GM19043 (cell line): ENCODE results near the gene GRIK2.
"Not testable (repeated sequence)": the region's sequence is repeated elsewhere in the genome, so short reads cannot be mapped to it uniquely, and the experiment has no call there.

ENCODE experiments used
- ATAC-seq: cut with Tn5 transposase; IDR thresholded peaks from one replicate; pipeline ENCODE4 v1.9.1; 2021; ENCODE audit warnings: low read depth; ENCODE audit not compliant: unreplicated experiment

Gene GRIK2

DNA sequence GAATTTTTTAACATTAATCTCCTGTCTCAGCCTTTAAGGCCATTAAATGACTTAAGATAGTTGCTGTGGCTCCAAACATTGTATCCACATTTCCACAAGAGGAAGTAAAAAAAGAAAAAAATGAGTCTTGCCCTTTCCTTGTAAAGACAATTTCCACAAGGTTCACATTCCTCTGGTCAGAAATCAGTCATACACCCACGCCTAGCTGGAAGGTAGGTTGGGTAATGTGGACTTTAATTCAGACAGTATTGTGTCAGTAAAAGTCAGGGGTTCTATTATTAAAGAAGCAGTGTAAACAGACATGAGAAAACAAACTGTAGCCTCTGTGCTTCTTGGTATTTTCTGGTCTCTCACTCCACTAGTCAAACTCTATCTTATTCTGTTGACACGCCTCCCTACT lies 682.0 kb downstream of the GRIK2 start:
- no peak for ATAC-seq

- no peak for ATAC-seq
These were observed 691.7 kb downstream of the GRIK2 start for GRCh38 chr6:102085257-102085656.

GRCh38 chr6:102088160-102088559 lies 694.7 kb downstream of the GRIK2 start:
- not testable (repeated sequence) for ATAC-seq

- ATAC-seq: no peak
These were observed 720.9 kb downstream of the GRIK2 start for GRCh38 chr6:102114402-102114801.

DNA sequence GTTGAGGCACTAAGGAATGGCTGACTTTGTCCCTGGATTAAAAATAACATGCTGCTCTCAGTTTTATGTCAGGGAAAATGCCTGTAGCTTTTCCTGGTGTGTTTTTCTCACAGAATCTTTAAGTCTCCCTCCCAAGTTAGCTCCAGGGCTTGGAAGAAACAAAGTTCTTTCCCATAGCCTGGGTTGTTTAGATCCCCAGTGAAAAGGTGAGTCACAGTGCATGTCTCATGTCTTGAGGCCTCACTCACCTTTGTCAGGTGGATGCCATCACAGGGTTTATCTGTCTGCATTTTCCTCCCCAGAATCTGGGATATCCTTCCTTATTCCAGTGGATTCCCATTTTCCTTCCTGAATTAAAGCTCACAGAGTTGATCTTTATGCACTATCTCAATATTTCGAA lies 722.4 kb downstream of the GRIK2 start:
- ATAC-seq: no peak

DNA sequence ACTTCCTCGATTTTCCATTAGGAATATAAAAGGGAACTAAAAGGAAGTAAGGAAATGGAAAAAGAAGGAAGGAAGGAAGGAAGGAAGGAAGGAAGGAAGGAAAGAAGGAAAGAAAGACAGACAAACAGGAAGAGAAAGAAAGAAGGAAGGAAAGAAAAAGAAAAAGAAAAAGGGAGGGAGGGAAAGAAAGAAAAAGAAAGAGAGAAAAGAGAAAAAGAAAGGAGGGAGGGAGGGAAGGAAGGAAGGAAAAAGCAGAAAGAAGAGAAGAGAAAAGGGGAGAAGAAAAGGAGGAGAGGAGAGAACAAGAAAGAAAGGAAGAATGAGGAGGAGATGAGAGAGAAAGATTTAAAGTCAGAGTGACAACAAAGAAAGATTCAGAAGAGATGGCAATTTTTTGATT lies 724.5 kb downstream of the GRIK2 start:
- no peak for ATAC-seq
